LNCAP (cell line): Measurements from ENCODE around the gene PFN4.

Experiments
- CTCF ChIP-seq: fragments of 450-650 bp; IDR thresholded peaks from 2 replicates; pipeline ENCODE4 v1.5.1; 2017; ENCODE audit warnings: mild to moderate bottlenecking

The PFN4 gene

GRCh38 chr2:24088821-24089359 lies 34.2 kb downstream of the PFN4 start:
- TF ChIP-seq CTCF = no peak

GRCh38 chr2:24087032-24087431 lies 36.1 kb downstream of the PFN4 start:
- TF ChIP-seq CTCF = no peak

GRCh38 chr2:24086241-24086640 lies 36.9 kb downstream of the PFN4 start:
- TF ChIP-seq CTCF = no peak

- TF ChIP-seq CTCF = no peak
These were observed 38.0 kb downstream of the PFN4 start for GRCh38 chr2:24085200-24085489.

GRCh38 chr2:24084386-24085199 lies 38.5 kb downstream of the PFN4 start, which contains the start of gene TP53I3:
Gene TP53I3, minus strand, starts transcription at chr2:24084834. Its CDS starts 508 bp downstream, at chr2:24084326.
- TF ChIP-seq CTCF = peak; percentile 93

GRCh38 chr2:24083567-24084385 lies 39.4 kb downstream of the PFN4 start:
- no peak for TF ChIP-seq CTCF

- TF ChIP-seq CTCF = no peak
These were observed 40.2 kb downstream of the PFN4 start for GRCh38 chr2:24082787-24083566.
